ENCODE data around the gene KIRREL3.

Gene KIRREL3

DNA sequence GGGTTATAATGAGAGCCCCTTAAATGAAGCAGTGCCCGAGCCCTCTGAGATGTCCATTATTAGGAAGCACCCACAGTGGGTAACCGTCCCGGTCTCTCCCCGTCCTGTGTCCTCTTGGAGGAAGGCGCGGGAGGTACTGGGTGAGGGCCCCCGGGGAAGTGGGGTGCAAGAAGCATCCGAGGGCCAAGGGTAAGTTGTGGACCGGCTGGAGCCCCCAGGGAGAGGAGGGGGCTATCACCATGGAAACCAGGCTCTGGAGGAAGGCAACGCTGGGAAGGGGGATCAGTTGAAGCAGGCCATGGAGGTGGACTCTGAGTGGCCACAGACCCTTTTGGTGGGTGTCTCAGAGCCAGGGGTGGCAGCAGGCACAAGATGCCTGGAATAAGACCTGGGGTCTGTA, 471.5 kb downstream of the KIRREL3 start:
- ChIA-PET CTCF (no interaction called here), POLR2A (no interaction called here)
- no peak for DNase-seq (ENCODE audit: low read depth, low spot score)
- no peak overlapping the region for H3K4me3 ChIP-seq (ENCODE audit: low read depth, low read length)
- TF ChIP-seq, protein P1, sequence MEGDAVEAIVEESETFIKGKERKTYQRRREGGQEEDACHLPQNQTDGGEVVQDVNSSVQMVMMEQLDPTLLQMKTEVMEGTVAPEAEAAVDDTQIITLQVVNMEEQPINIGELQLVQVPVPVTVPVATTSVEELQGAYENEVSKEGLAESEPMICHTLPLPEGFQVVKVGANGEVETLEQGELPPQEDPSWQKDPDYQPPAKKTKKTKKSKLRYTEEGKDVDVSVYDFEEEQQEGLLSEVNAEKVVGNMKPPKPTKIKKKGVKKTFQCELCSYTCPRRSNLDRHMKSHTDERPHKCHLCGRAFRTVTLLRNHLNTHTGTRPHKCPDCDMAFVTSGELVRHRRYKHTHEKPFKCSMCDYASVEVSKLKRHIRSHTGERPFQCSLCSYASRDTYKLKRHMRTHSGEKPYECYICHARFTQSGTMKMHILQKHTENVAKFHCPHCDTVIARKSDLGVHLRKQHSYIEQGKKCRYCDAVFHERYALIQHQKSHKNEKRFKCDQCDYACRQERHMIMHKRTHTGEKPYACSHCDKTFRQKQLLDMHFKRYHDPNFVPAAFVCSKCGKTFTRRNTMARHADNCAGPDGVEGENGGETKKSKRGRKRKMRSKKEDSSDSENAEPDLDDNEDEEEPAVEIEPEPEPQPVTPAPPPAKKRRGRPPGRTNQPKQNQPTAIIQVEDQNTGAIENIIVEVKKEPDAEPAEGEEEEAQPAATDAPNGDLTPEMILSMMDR (IDR thresholded peaks at IDR 0.05; ENCODE audit: insufficient read depth, low read length, missing control alignments): no peak

DNA sequence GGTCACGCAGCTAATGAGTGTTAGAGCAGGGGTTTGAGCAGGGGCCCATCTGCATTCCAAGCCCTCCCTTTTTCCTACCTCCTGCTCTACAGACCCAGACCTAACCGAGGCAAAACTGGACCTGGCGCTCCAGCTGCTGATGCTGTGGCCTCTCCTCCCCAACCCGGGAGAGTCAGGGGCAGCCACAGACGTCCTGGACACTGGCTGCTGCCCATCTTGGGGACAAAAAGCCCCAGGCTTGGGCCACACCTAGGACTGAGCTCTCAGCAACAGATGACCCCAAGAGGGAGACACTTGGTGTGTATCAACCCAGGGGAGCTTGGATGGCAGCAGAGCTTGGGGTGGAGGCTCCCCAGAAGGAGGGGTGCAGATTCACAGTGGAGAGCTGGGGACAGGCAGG, 472.5 kb downstream of the KIRREL3 start:
- ChIA-PET CTCF (no interaction called here), POLR2A (no interaction called here)
- DNase-seq (ENCODE audit: low read depth, low spot score): no peak
- TF ChIP-seq, protein P1 (IDR thresholded peaks at IDR 0.05; ENCODE audit: insufficient read depth, low read length, missing control alignments): no peak
- H3K4me3 ChIP-seq (ENCODE audit: low read depth, low read length): no peak overlapping the region

DNA sequence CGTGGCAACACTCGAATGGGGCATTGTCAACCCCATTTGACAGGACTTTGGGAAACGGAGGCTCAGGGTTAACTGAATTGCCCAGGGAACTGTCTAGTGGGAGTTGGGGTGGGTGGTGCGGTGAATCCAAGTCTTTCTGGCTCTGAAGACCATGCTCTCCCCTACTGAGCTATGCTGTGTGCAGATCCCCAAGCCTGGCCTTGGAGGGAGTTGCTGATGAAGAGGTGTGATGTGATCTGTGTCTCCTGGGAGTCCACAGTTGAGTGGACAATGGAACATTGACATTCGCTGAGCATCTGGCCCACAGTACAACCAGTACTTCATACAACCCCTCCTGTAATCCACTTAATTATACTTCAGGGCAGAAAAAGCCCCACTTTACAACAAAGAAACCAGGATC, 472.9 kb downstream of the KIRREL3 start:
- CTCF ChIA-PET: no interaction called here
- no peak overlapping the region for H3K4me3 ChIP-seq (ENCODE audit: low read depth, low read length)
- no peak for DNase-seq (ENCODE audit: low read depth, low spot score)
- POLR2A ChIA-PET: no interaction called here
- TF ChIP-seq, protein P1 (IDR thresholded peaks at IDR 0.05; ENCODE audit: insufficient read depth, low read length, missing control alignments): no peak

DNA sequence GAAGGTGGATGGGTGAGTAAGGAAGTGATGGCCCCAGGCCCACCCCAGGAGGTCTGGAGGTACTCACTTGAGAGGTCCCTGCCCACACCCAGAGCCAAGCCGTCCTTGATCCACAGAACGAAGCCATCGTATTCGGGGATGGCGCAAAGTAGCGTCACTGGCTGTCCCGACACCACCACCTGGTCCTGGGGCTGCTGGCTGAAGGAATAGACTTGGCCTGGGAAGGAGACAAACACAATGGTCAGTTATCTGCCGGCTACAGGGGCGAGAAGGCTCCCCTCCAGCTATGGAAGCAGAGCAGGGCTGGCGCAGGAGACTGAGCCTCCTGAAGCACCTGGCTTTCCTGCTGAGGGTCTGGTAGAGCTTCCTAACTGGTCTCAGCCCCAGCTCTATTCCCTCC, 474.1 kb downstream of the KIRREL3 start:
- DNase-seq (ENCODE audit: low read depth, low spot score): no peak
- ChIA-PET CTCF (no interaction called here), POLR2A (no interaction called here)
- TF ChIP-seq, protein P1 (IDR thresholded peaks at IDR 0.05; ENCODE audit: insufficient read depth, low read length, missing control alignments): no peak
- H3K4me3 ChIP-seq (ENCODE audit: low read depth, low read length): no peak overlapping the region

DNA sequence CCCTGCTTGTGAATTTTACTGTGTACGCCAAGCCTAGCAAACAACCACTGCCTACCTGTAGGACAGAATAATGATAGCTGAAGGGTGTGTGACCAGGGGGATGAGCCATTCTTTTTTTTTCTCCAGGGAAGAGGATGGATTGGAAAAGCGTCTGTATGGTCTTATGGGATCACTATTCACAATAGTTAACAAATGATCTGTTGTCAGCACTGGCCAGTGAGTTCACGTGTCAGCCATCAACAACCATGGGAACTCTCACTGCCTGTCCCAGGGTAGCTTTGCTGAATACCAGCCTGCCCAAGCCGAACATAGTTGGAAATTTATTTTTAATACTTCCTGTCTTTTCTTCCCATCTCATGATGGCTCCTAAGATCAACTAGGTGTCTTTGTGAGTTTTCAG, 474.9 kb downstream of the KIRREL3 start:
- CTCF ChIA-PET: no interaction called here
- no peak overlapping the region for H3K4me3 ChIP-seq (ENCODE audit: low read depth, low read length)
- DNase-seq (ENCODE audit: low read depth, low spot score): no peak
- POLR2A ChIA-PET: no interaction called here
- TF ChIP-seq, protein P1 (IDR thresholded peaks at IDR 0.05; ENCODE audit: insufficient read depth, low read length, missing control alignments): no peak

DNA sequence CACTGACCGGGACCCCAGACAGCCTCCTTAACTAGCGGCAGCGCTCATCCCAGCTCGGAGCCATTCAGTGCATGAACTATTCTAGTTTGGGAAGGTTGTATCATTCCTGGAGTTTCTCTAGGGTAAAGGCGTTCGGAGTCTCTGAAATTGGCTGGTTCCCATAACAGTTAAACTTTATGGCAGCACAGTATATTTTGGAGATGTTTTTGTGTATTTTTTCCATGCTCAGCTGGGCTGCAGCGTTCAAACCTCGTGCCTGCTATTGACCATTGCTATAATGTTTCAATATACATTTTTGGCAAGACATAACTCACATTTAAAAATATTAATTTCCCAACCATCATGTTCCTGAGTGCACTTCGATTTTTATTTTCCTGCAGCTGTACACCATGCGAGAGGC, 475.4 kb downstream of the KIRREL3 start:
- TF ChIP-seq, protein P1 (IDR thresholded peaks at IDR 0.05; ENCODE audit: insufficient read depth, low read length, missing control alignments): no peak
- no peak for DNase-seq (ENCODE audit: low read depth, low spot score)
- CTCF ChIA-PET: interaction anchor here (0.8 kb wide), 1 partner anchor 44 kb away, joined by 3 read pairs; no protein-coding TSS in a partner anchor
- H3K4me3 ChIP-seq (ENCODE audit: low read depth, low read length): no peak overlapping the region
- POLR2A ChIA-PET: no interaction called here
